Naive B cell (primary cell): Measurements from ENCODE around the gene GOLGA5. TPM values are rescaled to one million over a fixed set of nuclear protein-coding genes. Genes with fewer than 3 reads are reported as not detected.
A peak's percentile ranks its signal among the peaks of the same experiment; 100 is the strongest.

ENCODE experiments used
- ATAC-seq, 2 donors: fragments of 150-1000 bp; cut with Tn5 transposase; 2 replicates each; pipeline ENCODE4 v1.10.0; 2021; ENCODE audit warnings: low read depth in 2 of 2, mild to moderate bottlenecking in 2 of 2, moderate library complexity in 2 of 2
- DNase-seq: peaks from one replicate; pipeline ENCODE4 v3.0.0; 2022
- H3K27ac Mint-ChIP-seq, 6 donors: one replicate each; pipeline ENCODE4 v1.8.0; 2020 to 2022; ENCODE audit warnings: mild to moderate bottlenecking in 6 of 6, mixed read lengths in 6 of 6, moderate library complexity in 5 of 6, inconsistent platforms in 2 of 6
- H3K27me3 Mint-ChIP-seq, 3 donors: one replicate each; pipeline ENCODE4 v1.8.0; 2021 to 2022; ENCODE audit warnings: mixed read lengths in 3 of 3, mild to moderate bottlenecking in 1 of 3
- H3K36me3 Mint-ChIP-seq, 2 donors: one replicate each; pipeline ENCODE4 v1.8.0; 2020 to 2022; ENCODE audit warnings: mixed read lengths in 2 of 2, inconsistent platforms in 1 of 2, mild to moderate bottlenecking in 1 of 2
- H3K4me1 Mint-ChIP-seq, 3 donors: one replicate each; pipeline ENCODE4 v1.8.0; 2020 to 2022; ENCODE audit warnings: mixed read lengths in 3 of 3, inconsistent platforms in 1 of 3, mild to moderate bottlenecking in 1 of 3, moderate library complexity in 1 of 3
- H3K4me3 Mint-ChIP-seq, 8 donors: one replicate each; pipeline ENCODE4 v1.8.0; 2020 to 2022; ENCODE audit warnings: mild to moderate bottlenecking in 8 of 8, mixed read lengths in 8 of 8, moderate library complexity in 8 of 8, inconsistent platforms in 2 of 8
- H3K9me3 Mint-ChIP-seq, 7 donors: one replicate each; pipeline ENCODE4 v1.8.0; 2020 to 2022; ENCODE audit warnings: mixed read lengths in 7 of 7, mild to moderate bottlenecking in 5 of 7, inconsistent platforms in 2 of 7, moderate library complexity in 1 of 7
- polyA plus RNA-seq, 6 donors: library from polyadenylated mRNA; unstranded; fragments of 300-500 nt; fragmentation: Illumina TruSeq; gene quantifications; one replicate each; pipeline ENCODE4 v1.2.3, GENCODE V29; 2021; ENCODE audit warnings: low read depth in 6 of 6

Gene GOLGA5
- polyA plus RNA-seq, 6 donors from 2014 or later, result 16.0 to 27.5 (median 21.2) TPM

DNA sequence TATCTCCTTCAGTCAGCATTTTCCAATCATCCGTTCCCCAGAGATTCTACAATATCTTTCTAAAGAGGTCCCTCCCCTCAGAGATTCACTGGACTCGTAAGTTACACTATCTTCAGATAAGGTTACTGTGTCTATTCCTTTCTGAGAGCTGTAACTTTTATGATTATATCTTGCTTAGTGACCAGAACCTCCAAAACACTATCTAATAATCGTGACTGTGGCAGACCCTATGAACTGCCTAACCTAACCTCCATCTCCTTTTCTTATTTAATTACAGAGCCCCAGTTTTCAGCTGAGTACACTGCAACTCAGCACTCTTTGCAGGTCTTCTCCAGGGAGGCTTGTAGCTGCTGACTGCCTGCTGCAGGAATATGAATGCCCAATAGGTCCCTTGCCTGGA lies 90.3 kb downstream of the GOLGA5 start:
- Mint-ChIP-seq H3K36me3 (peaks cover 0 to 15% of the 10 kb centered on the region in 2 donors), H3K27ac (no peak overlapping the region), H3K27me3 (peaks cover 30 to 60% (median 49%) of the 10 kb centered on the region in 3 donors), H3K4me1 (no peaks in the 10 kb centered on the region), H3K4me3 (no peak overlapping the region), H3K9me3 (peaks cover 0 to 17% (median 3%) of the 10 kb centered on the region in 7 donors)
- ATAC-seq (no peak), DNase-seq (no peak)

DNA sequence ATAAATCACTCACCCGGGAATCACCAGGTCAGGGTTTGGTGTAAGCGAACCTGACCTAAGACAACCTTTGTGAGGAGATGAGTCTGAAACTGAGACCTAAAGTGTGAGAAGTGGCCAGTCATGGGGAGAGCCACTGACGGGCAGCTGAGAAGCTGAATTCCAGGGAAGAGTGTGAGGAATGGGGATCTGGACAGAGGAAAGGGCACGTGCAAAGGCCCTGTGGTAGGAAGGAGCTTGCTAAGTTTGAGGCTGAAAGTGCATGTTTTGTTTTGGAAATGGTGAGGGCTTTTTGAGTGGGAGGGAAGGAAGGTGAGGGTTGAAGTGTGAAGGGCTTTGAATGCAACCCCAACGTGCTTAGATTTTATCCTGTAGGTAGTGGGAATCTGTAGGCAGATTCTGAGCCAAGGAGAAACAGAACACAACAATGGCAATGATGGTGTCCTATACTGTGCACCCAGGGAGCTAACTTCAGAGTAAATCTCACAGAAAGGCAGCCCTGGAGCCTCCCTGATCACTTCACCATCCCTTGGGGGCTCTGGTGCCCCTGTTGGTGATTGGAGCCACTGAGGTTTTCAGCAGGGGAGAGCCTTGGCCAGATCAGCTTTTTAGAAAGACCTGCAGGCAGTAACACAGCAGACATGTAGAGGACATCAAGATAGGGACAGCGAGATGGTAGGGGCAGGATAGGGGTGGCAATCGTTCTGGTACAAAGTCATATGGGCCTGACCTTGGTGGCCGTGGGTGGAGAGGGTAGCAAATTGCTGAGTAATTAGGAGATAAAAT lies 91.4 kb downstream of the GOLGA5 start:
- Mint-ChIP-seq H3K4me3 (peak overlapping the region in 1 of 8 donors; percentile 23), H3K27ac (no peak overlapping the region), H3K4me1 (no peaks in the 10 kb centered on the region), H3K9me3 (peaks cover 0 to 17% (median 3%) of the 10 kb centered on the region in 7 donors), H3K27me3 (peaks cover 25 to 58% (median 45%) of the 10 kb centered on the region in 3 donors), H3K36me3 (peaks cover 0 to 14% of the 10 kb centered on the region in 2 donors)
- DNase-seq (no peak), ATAC-seq (no peak)

- Mint-ChIP-seq H3K27ac (no peak overlapping the region), H3K4me1 (no peaks in the 10 kb centered on the region), H3K9me3 (peaks cover 0 to 17% (median 6%) of the 10 kb centered on the region in 7 donors), H3K4me3 (no peak overlapping the region), H3K36me3 (peaks cover 0 to 8% of the 10 kb centered on the region in 2 donors), H3K27me3 (peaks cover 29 to 49% (median 36%) of the 10 kb centered on the region in 3 donors)
- DNase-seq (no peak), ATAC-seq (no peak)
Measured at GRCh38 chr14:92886337-92886736, 92.2 kb downstream of the GOLGA5 start.

GRCh38 chr14:92887157-92887556 lies 93.1 kb downstream of the GOLGA5 start:
- ATAC-seq, result no peak
- no peak overlapping the region for H3K27ac Mint-ChIP-seq
- peaks cover 2 to 17% (median 6%) of the 10 kb centered on the region in 7 donors for H3K9me3 Mint-ChIP-seq
- no peak overlapping the region for H3K4me3 Mint-ChIP-seq
- H3K4me1 Mint-ChIP-seq, result no peaks in the 10 kb centered on the region
- peaks cover 23 to 41% (median 28%) of the 10 kb centered on the region in 3 donors for H3K27me3 Mint-ChIP-seq
- peaks cover 0 to 8% of the 10 kb centered on the region in 2 donors for H3K36me3 Mint-ChIP-seq
- DNase-seq, result no peak

GRCh38 chr14:92888896-92889295 lies 94.8 kb downstream of the GOLGA5 start:
- H3K27ac Mint-ChIP-seq, result no peak overlapping the region
- H3K36me3 Mint-ChIP-seq, result peaks cover 0 to 14% of the 10 kb centered on the region in 2 donors
- H3K4me3 Mint-ChIP-seq, result no peak overlapping the region
- H3K27me3 Mint-ChIP-seq, result peaks cover 29 to 47% (median 34%) of the 10 kb centered on the region in 3 donors
- H3K4me1 Mint-ChIP-seq, result no peaks in the 10 kb centered on the region
- H3K9me3 Mint-ChIP-seq, result peaks cover 10 to 23% (median 17%) of the 10 kb centered on the region in 7 donors
- DNase-seq, result no peak
- ATAC-seq, result no peak

Other genes starting within 250 kb of the GOLGA5 start
- gene LGMN, start 45.7 kb upstream of the GOLGA5 start, polyA plus RNA-seq, result 10 to 100 TPM in 4 of 6 donors, 1 to 10 TPM in 2; 9.1 to 22.1 (median 13.2) TPM
- not detected for gene CHGA, start 128.8 kb downstream of the GOLGA5 start, polyA plus RNA-seq